ENCODE data around the gene HORMAD2. TPM values are rescaled to one million over a fixed set of nuclear protein-coding genes. Genes with fewer than 3 reads are reported as not detected.
"Not testable (repeated sequence)": the region's sequence is repeated elsewhere in the genome, so short reads cannot be mapped to it uniquely, and the experiment has no call there.

HORMAD2 gene
- polyA plus RNA-seq, 1 of the 3 experiments (the other 2 are of a cell fraction) = not detected

- TF ChIP-seq, protein P1, sequence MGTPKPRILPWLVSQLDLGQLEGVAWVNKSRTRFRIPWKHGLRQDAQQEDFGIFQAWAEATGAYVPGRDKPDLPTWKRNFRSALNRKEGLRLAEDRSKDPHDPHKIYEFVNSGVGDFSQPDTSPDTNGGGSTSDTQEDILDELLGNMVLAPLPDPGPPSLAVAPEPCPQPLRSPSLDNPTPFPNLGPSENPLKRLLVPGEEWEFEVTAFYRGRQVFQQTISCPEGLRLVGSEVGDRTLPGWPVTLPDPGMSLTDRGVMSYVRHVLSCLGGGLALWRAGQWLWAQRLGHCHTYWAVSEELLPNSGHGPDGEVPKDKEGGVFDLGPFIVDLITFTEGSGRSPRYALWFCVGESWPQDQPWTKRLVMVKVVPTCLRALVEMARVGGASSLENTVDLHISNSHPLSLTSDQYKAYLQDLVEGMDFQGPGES (IDR thresholded peaks at IDR 0.05; ENCODE audit: low read depth, low read length) = no peak
- TF ChIP-seq USF1 (IDR thresholded peaks at IDR 0.05; ENCODE audit: borderline replicate concordance, low read depth) (no peak), NRF1 (IDR thresholded peaks at IDR 0.05; ENCODE audit: low read depth, low read length) (no peak), TEAD4 (IDR thresholded peaks at IDR 0.05; ENCODE audit: borderline replicate concordance, insufficient read depth) (no peak), EZH2phosphoT487 (IDR thresholded peaks at IDR 0.05; ENCODE audit: borderline replicate concordance, low read depth) (no peak), EP300 (IDR thresholded peaks at IDR 0.05; ENCODE audit: borderline replicate concordance in 1 of 2, low read depth in 1 of 2, low read length in 1 of 2) (no peak), CHD2 (IDR thresholded peaks at IDR 0.05; ENCODE audit: low read length, partially characterized antibody) (no peak), RCOR1 (IDR thresholded peaks at IDR 0.05; ENCODE audit: low read length) (no peak), FOXM1 (IDR thresholded peaks at IDR 0.05; ENCODE audit: low read depth) (no peak), TAF1 (IDR thresholded peaks at IDR 0.05; ENCODE audit: borderline replicate concordance, low read depth, low read length) (no peak)
- POLR2A ChIA-PET = no interaction called here
- peaks cover 35% of the 10 kb centered on the region for H3F3A ChIP-seq (replicated peaks; ENCODE audit: insufficient read depth)
- CTCF ChIA-PET = interaction anchor here (0.9 to 1.4 kb wide), 2 partner anchors 9 to 24 kb away, joined by 3 to 4 read pairs; no protein-coding TSS in a partner anchor
- H3K9me3 ChIP-seq = no peaks in the 10 kb centered on the region
- H3K27me3 ChIP-seq (ENCODE audit: insufficient read depth) = no peaks in the 10 kb centered on the region
- no peaks in the 10 kb centered on the region for H3K79me2 ChIP-seq (ENCODE audit: insufficient read depth)
- H3K4me3 ChIP-seq (ENCODE audit: low read depth in 2 of 2, low read length in 1 of 2) = no peak overlapping the region
- H3K4me1 ChIP-seq (ENCODE audit: control insufficient read depth in 1 of 2, insufficient read depth in 2 of 2, low read depth in 1 of 2, low read length in 1 of 2) = peaks cover 12 to 14% of the 10 kb centered on the region in 2 experiments; a peak in 3 of 4 replicates
- no peak for DNase-seq
- no peak overlapping the region for H2AFZ ChIP-seq (ENCODE audit: low read depth)
- H3K36me3 ChIP-seq (replicated peaks in 1 of 2; ENCODE audit: control insufficient read depth in 1 of 2, insufficient read depth in 2 of 2, low read length in 1 of 2) = no peaks in the 10 kb centered on the region
- no peak overlapping the region for H3K9ac ChIP-seq
- 99% methylated on average over 4 of the region's 4 CpGs for WGBS (ENCODE audit: low lambda C conversion rate)
- H3K4me2 ChIP-seq = no peak overlapping the region
- no peak overlapping the region for H3K27ac ChIP-seq (ENCODE audit: low read depth in 2 of 2, low read length in 1 of 2)
- H3K9me2 ChIP-seq = no peaks in the 10 kb centered on the region
- no peaks in the 10 kb centered on the region for H4K20me1 ChIP-seq (ENCODE audit: insufficient read depth)
Measured at GRCh38 chr22:30198921-30199320, 118.7 kb downstream of the HORMAD2 start.

DNA sequence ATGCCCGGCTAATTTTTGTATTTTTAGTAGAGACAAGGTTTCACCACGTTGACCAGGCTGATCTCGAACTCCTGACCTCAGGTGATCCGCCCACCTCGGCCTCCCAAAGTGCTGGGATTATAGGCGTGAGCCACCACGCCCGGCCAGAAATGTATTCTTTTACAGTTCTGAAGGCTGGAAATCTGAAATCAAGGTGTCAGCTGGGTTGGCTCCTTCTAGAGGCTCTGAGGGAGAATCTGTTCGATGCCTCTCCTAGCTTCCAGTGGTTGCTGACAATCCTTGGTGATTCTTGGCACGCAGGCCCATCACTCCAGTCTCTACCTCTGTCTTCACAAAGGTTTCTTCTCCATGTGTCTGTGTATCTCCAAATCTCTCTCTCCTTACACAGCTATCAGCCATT lies 120.6 kb downstream of the HORMAD2 start:
- H3K36me3 ChIP-seq (replicated peaks in 1 of 2; ENCODE audit: control insufficient read depth in 1 of 2, insufficient read depth in 2 of 2, low read length in 1 of 2); H3K9ac ChIP-seq; POLR2A ChIA-PET; H3K9me2 ChIP-seq; H3K4me3 ChIP-seq (ENCODE audit: low read depth in 2 of 2, low read length in 1 of 2); H3K27me3 ChIP-seq (ENCODE audit: insufficient read depth); H3K4me2 ChIP-seq; H3K9me3 ChIP-seq; H3K79me2 ChIP-seq (ENCODE audit: insufficient read depth); H4K20me1 ChIP-seq (ENCODE audit: insufficient read depth); DNase-seq; H3K27ac ChIP-seq (ENCODE audit: low read depth in 2 of 2, low read length in 1 of 2); H2AFZ ChIP-seq (ENCODE audit: low read depth): not testable (repeated sequence)
- H3K4me1 ChIP-seq (ENCODE audit: control insufficient read depth in 1 of 2, insufficient read depth in 2 of 2, low read depth in 1 of 2, low read length in 1 of 2) = peaks cover 24 to 29% of the 10 kb centered on the region in 2 experiments; a peak in 3 of 4 replicates
- CTCF ChIA-PET = interaction anchor here (1.2 kb wide), 2 partner anchors 55 to 94 kb away, joined by 3 to 4 read pairs; no protein-coding TSS in a partner anchor
- WGBS (ENCODE audit: low lambda C conversion rate) = 94% methylated on average over 9 of the region's 10 CpGs
- H3F3A ChIP-seq (replicated peaks; ENCODE audit: insufficient read depth) = peaks cover 36% of the 10 kb centered on the region
